Measurements from ENCODE around the gene PPP1R2B. TPM values are rescaled to one million over a fixed set of nuclear protein-coding genes. Genes with fewer than 3 reads are reported as not detected.

Gene PPP1R2B
- total and polyA plus RNA-seq, 2 of the 4 experiments (the other 2 are of a cell fraction): not detected

DNA sequence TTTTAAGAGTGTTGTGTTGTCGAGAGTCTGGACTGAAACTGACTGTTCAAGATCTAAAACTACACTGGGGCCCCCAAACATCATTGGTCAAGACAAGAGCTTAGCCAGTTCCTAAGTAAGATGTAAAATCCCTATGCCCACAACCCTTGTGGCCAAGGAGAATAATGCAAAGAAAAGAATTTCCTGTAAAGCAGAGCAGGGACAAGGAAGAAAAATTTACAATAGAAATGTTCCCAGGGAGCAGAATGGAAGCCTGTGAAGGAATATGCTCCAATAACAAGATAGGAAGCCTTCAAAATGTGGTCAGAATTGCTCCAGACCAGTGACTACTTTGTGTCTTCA is 20.4 kb downstream of the PPP1R2B start:
- Histone ChIP-seq H4K91ac (ENCODE audit: insufficient read depth, low read depth, low read length) (no peak overlapping the region), H3K4ac (ENCODE audit: low read depth, low read length) (no peak overlapping the region), H2BK20ac (ENCODE audit: low read depth, low read length) (no peak overlapping the region), H3K4me3 (ENCODE audit: insufficient read depth, low read depth, low read length) (no peak overlapping the region), H3K18ac (ENCODE audit: low read depth, low read length) (no peak overlapping the region), H2AK9ac (replicated peaks; ENCODE audit: low read depth, low read length, poor library complexity) (no peak overlapping the region), H2AFZ (replicated peaks; ENCODE audit: low read length, poor library complexity) (no peak overlapping the region), H2AK5ac (ENCODE audit: low read depth, low read length) (no peak overlapping the region), H4K8ac (ENCODE audit: low read depth in 2 of 2, low read length in 2 of 2) (no peak overlapping the region), H3K27me3 (ENCODE audit: control insufficient read depth, insufficient read depth, low read length) (no peaks in the 10 kb centered on the region), H2BK15ac (ENCODE audit: low read depth, low read length) (no peak overlapping the region), H3K4me2 (ENCODE audit: low read depth, low read length) (no peak overlapping the region), H3K79me1 (ENCODE audit: low read depth in 1 of 2, low read length in 2 of 2) (no peaks in the 10 kb centered on the region), H3K4me1 (ENCODE audit: control insufficient read depth, insufficient read depth, low read length) (no peaks in the 10 kb centered on the region), H4K20me1 (ENCODE audit: insufficient read depth, low read length) (no peaks in the 10 kb centered on the region), H2BK5ac (ENCODE audit: low read depth, low read length, poor library complexity, severe bottlenecking) (no peak overlapping the region), H3K9ac (ENCODE audit: low read depth, low read length) (no peak overlapping the region), H3K23ac (ENCODE audit: low read depth, low read length) (no peak overlapping the region), H2BK120ac (ENCODE audit: low read depth, low read length) (no peak overlapping the region), H4K5ac (ENCODE audit: low read depth, low read length) (no peak overlapping the region), H3K27ac (ENCODE audit: insufficient read depth, low read length) (no peak overlapping the region), H3K36me3 (ENCODE audit: control insufficient read depth, insufficient read depth, low read length) (no peaks in the 10 kb centered on the region), H3K14ac (replicated peaks; ENCODE audit: low read depth, low read length) (no peak overlapping the region), H3K9me1 (ENCODE audit: insufficient read depth, low read length) (no peaks in the 10 kb centered on the region), H3K56ac (ENCODE audit: extremely low read depth, insufficient read depth, low read length) (no peak overlapping the region), H3K9me3 (ENCODE audit: control insufficient read depth, insufficient read depth, low read length) (no peaks in the 10 kb centered on the region; the same call in 1 of the 2 replicates)
- TF ChIP-seq CHD1 (IDR thresholded peaks at IDR 0.05; ENCODE audit: low read depth, low read length) (no peak), FOS (IDR thresholded peaks at IDR 0.05; ENCODE audit: low read depth, low read length) (no peak), SMC3 (IDR thresholded peaks at IDR 0.05; ENCODE audit: low read depth, low read length) (no peak), MXI1 (IDR thresholded peaks at IDR 0.05; ENCODE audit: borderline replicate concordance, low read depth, low read length) (no peak), BHLHE40 (IDR thresholded peaks at IDR 0.05; ENCODE audit: low read depth, low read length) (no peak), NFE2L2 (IDR thresholded peaks at IDR 0.05; ENCODE audit: low read depth, low read length) (no peak), RFX5 (IDR thresholded peaks at IDR 0.05; ENCODE audit: low read depth, low read length) (no peak), RAD21 (IDR thresholded peaks at IDR 0.05; ENCODE audit: low read length) (no peak), CEBPB (IDR thresholded peaks at IDR 0.05; ENCODE audit: low read depth, low read length) (no peak), MAFK (IDR thresholded peaks at IDR 0.05; ENCODE audit: low read depth, low read length) (no peak), POLR2A (IDR thresholded peaks at IDR 0.05; ENCODE audit: low read depth, low read length) (no peak), MAZ (IDR thresholded peaks at IDR 0.05; ENCODE audit: borderline replicate concordance, low read depth, low read length) (no peak), RCOR1 (IDR thresholded peaks at IDR 0.05; ENCODE audit: insufficient replicate concordance, low read length) (no peak)
- TF ChIP-seq, protein P1, sequence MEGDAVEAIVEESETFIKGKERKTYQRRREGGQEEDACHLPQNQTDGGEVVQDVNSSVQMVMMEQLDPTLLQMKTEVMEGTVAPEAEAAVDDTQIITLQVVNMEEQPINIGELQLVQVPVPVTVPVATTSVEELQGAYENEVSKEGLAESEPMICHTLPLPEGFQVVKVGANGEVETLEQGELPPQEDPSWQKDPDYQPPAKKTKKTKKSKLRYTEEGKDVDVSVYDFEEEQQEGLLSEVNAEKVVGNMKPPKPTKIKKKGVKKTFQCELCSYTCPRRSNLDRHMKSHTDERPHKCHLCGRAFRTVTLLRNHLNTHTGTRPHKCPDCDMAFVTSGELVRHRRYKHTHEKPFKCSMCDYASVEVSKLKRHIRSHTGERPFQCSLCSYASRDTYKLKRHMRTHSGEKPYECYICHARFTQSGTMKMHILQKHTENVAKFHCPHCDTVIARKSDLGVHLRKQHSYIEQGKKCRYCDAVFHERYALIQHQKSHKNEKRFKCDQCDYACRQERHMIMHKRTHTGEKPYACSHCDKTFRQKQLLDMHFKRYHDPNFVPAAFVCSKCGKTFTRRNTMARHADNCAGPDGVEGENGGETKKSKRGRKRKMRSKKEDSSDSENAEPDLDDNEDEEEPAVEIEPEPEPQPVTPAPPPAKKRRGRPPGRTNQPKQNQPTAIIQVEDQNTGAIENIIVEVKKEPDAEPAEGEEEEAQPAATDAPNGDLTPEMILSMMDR (conservative IDR thresholded peaks at IDR 0.05; ENCODE audit: low read depth, low read length): no peak
- TF ChIP-seq, protein P2, sequence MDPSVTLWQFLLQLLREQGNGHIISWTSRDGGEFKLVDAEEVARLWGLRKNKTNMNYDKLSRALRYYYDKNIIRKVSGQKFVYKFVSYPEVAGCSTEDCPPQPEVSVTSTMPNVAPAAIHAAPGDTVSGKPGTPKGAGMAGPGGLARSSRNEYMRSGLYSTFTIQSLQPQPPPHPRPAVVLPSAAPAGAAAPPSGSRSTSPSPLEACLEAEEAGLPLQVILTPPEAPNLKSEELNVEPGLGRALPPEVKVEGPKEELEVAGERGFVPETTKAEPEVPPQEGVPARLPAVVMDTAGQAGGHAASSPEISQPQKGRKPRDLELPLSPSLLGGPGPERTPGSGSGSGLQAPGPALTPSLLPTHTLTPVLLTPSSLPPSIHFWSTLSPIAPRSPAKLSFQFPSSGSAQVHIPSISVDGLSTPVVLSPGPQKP (IDR thresholded peaks at IDR 0.05; ENCODE audit: borderline replicate concordance, low read depth, low read length): no peak
- TF ChIP-seq, protein P3, sequence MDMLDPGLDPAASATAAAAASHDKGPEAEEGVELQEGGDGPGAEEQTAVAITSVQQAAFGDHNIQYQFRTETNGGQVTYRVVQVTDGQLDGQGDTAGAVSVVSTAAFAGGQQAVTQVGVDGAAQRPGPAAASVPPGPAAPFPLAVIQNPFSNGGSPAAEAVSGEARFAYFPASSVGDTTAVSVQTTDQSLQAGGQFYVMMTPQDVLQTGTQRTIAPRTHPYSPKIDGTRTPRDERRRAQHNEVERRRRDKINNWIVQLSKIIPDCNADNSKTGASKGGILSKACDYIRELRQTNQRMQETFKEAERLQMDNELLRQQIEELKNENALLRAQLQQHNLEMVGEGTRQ (IDR thresholded peaks at IDR 0.05; ENCODE audit: low read depth, low read length): no peak
- WGBS, 2 experiments (ENCODE audit: extremely low coverage in 2 of 2, insufficient read length in 1 of 2): no CpG with 5 or more reads among the region's 1 CpG
- dilution Hi-C loops (cut with HindIII; ENCODE audit: low sequenced_read_pairs, unreplicated experiment) (no loop called here), intact Hi-C loops (cut with micrococcal nuclease) (no loop called here), in situ Hi-C loops (cut with MboI; ENCODE audit: low sequenced_read_pairs) (no loop called here)
- DNase-seq (no peak), ATAC-seq (ENCODE audit: low read depth) (no peak)
- CTCF ChIA-PET: no interaction called here
- POLR2A ChIA-PET (ENCODE audit: unreplicated experiment): no interaction called here
- BruUV-seq (replicated peaks): no TSS peak

All from IMR-90 (cell line).